Mesenchymal stem cell (in vitro differentiated cells and primary cell): ENCODE results near the gene ACSL5.
"Not testable (repeated sequence)": the region's sequence is repeated elsewhere in the genome, so short reads cannot be mapped to it uniquely, and the experiment has no call there.

Experiments
- DNase-seq: peaks from one replicate; pipeline ENCODE4 v3.0.0-alpha.2; 2013
- H2AFZ ChIP-seq: one replicate; pipeline ENCODE4 v1.6.1; 2013; ENCODE audit warnings: low read depth, mild to moderate bottlenecking, control low read depth, inconsistent platforms, low read length, moderate library complexity
- H2AK5ac ChIP-seq: 2 replicates; pipeline ENCODE4 v1.6.1; 2013; ENCODE audit warnings: low read length, moderate library complexity, mild to moderate bottlenecking, inconsistent platforms; ENCODE audit not compliant: severe bottlenecking
- H2BK120ac ChIP-seq: one replicate; pipeline ENCODE4 v1.6.1; 2013; ENCODE audit warnings: low read depth, mild to moderate bottlenecking, inconsistent platforms, low read length, moderate library complexity
- H2BK12ac ChIP-seq, 2 experiments: one replicate each; pipeline ENCODE4 v1.6.1; 2013; ENCODE audit warnings: inconsistent platforms in 2 of 2, low read length in 2 of 2, mild to moderate bottlenecking in 2 of 2, moderate library complexity in 2 of 2, control low read depth in 1 of 2
- H2BK15ac ChIP-seq: one replicate; pipeline ENCODE4 v1.6.1; 2013; ENCODE audit warnings: mild to moderate bottlenecking, low read depth, inconsistent platforms; ENCODE audit not compliant: poor library complexity, severe bottlenecking
- H2BK5ac ChIP-seq: 2 replicates; pipeline ENCODE4 v1.6.1; 2013; ENCODE audit warnings: low read depth, mild to moderate bottlenecking, low read length, control low read depth, inconsistent platforms; ENCODE audit not compliant: poor library complexity, severe bottlenecking
- H3K14ac ChIP-seq, 2 experiments: one replicate each; pipeline ENCODE4 v1.6.1; 2013; ENCODE audit warnings: inconsistent platforms in 2 of 2, low read length in 2 of 2, control low read depth in 1 of 2, mild to moderate bottlenecking in 1 of 2, moderate library complexity in 1 of 2
- H3K18ac ChIP-seq, 2 experiments: one replicate each; pipeline ENCODE4 v1.6.1; 2013; ENCODE audit warnings: inconsistent platforms in 2 of 2, low read length in 2 of 2, control low read depth in 1 of 2, low read depth in 1 of 2, mild to moderate bottlenecking in 1 of 2
- H3K23ac ChIP-seq, 2 experiments: one replicate each; pipeline ENCODE4 v1.6.1; 2013; ENCODE audit warnings: inconsistent platforms in 2 of 2, low read length in 2 of 2, mild to moderate bottlenecking in 2 of 2, moderate library complexity in 2 of 2, control low read depth in 1 of 2
- H3K27ac ChIP-seq: 2 replicates; pipeline ENCODE4 v1.5.1; 2013; ENCODE audit warnings: mild to moderate bottlenecking, moderate library complexity, low read length, control low read depth, inconsistent platforms; ENCODE audit not compliant: poor library complexity, severe bottlenecking
- H3K27me3 ChIP-seq, 2 experiments: 2 replicates each; pipeline versions ENCODE4 v1.6.1 to v1.7.0; 2013; ENCODE audit warnings: low read length in 2 of 2, mild to moderate bottlenecking in 2 of 2, moderate library complexity in 2 of 2, control low read depth in 1 of 2, inconsistent platforms in 1 of 2; ENCODE audit not compliant: control insufficient read depth in 1 of 2, insufficient read depth in 1 of 2
- H3K36me3 ChIP-seq, 2 experiments: 2 replicates each; pipeline versions ENCODE4 v1.6.1 to v1.7.0; 2013; ENCODE audit warnings: low read length in 2 of 2, control low read depth in 1 of 2, inconsistent platforms in 1 of 2, low read depth in 1 of 2, mild to moderate bottlenecking in 1 of 2; ENCODE audit not compliant: insufficient read depth in 2 of 2, control insufficient read depth in 1 of 2
- H3K4ac ChIP-seq, 2 experiments: one replicate each; pipeline ENCODE4 v1.6.1; 2013; ENCODE audit warnings: inconsistent platforms in 2 of 2, low read length in 2 of 2, mild to moderate bottlenecking in 2 of 2, moderate library complexity in 2 of 2, control low read depth in 1 of 2, low read depth in 1 of 2
- H3K4me1 ChIP-seq: 2 replicates; pipeline ENCODE4 v1.6.1; 2013; ENCODE audit warnings: low read depth, low read length, control low read depth; ENCODE audit not compliant: control insufficient read depth, insufficient read depth
- H3K4me2 ChIP-seq: 2 replicates; pipeline ENCODE4 v1.6.1; 2013; ENCODE audit warnings: low read length, mild to moderate bottlenecking, inconsistent platforms; ENCODE audit not compliant: poor library complexity, severe bottlenecking
- H3K4me3 ChIP-seq, 2 experiments: 2 replicates each; pipeline versions ENCODE4 v1.5.1 to v1.7.0; 2013; ENCODE audit warnings: low read length in 2 of 2, mild to moderate bottlenecking in 2 of 2, control low read depth in 1 of 2, low read depth in 1 of 2; ENCODE audit not compliant: insufficient read depth in 1 of 2
- H3K79me1 ChIP-seq: replicated peaks from 2 replicates; pipeline ENCODE4 v1.6.1; 2013; ENCODE audit warnings: mild to moderate bottlenecking, control low read depth, low read length, inconsistent platforms; ENCODE audit not compliant: poor library complexity, severe bottlenecking
- H3K9ac ChIP-seq: 2 replicates; pipeline ENCODE4 v1.7.0; 2013; ENCODE audit warnings: mild to moderate bottlenecking, low read length, moderate library complexity
- H3K9me3 ChIP-seq: 2 replicates; pipeline ENCODE4 v1.7.0; 2013; ENCODE audit warnings: mild to moderate bottlenecking, low read length; ENCODE audit not compliant: control insufficient read depth
- H4K8ac ChIP-seq: one replicate; pipeline ENCODE4 v1.6.1; 2013; ENCODE audit warnings: inconsistent platforms, mild to moderate bottlenecking, low read length, moderate library complexity
- H4K91ac ChIP-seq: one replicate; pipeline ENCODE4 v1.6.1; 2013; ENCODE audit warnings: mild to moderate bottlenecking, low read length, inconsistent platforms
- WGBS: methylation state at CpG from one replicate; pipeline ENCODE4 v1.1.7; 2013; ENCODE audit warnings: mixed read lengths; 5-methylcytosine and 5-hydroxymethylcytosine counted together

ACSL5 gene

DNA sequence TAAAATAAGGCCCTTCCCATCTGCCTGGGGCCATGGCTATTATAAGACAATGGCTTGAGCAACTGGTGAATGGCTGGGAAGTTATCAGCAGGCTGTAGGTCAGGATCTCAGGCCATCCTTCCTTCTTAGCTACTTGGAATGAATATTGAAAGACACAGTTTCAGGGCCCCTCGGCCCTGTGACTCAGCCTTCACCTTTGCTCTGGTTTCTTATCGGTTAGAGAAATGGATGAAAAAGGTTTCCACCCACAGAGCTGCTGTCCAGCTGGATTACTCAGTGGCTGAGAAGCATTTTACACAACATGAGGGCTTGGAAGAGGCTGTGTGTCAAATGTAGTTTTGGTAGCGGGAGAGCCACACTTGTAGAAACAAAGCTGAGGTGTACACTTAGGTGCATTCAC, 9.4 kb downstream of the ACSL5 start:
- Histone ChIP-seq H4K8ac (no peak overlapping the region), H3K4me2 (no peak overlapping the region), H3K27me3 (no peaks in the 10 kb centered on the region), H3K9me3 (no peaks in the 10 kb centered on the region), H3K4me1 (no peaks in the 10 kb centered on the region), H3K36me3 (no peaks in the 10 kb centered on the region), H2AFZ (no peak overlapping the region), H4K91ac (no peak overlapping the region), H3K79me1 (no peaks in the 10 kb centered on the region), H3K14ac (no peak overlapping the region), H3K4ac (no peak overlapping the region), H3K4me3 (peak overlapping the region in 1 of 2 experiments; percentile 5), H2BK15ac (no peak overlapping the region), H3K9ac (no peak overlapping the region), H3K18ac (no peak overlapping the region), H2BK12ac (no peak overlapping the region), H3K27ac (no peak overlapping the region), H3K23ac (no peak overlapping the region), H2AK5ac (no peak overlapping the region), H2BK5ac (no peak overlapping the region), H2BK120ac (no peak overlapping the region)
- WGBS = 20% methylated on average over 3 of the region's 3 CpGs
- DNase-seq = peak; percentile 60

DNA sequence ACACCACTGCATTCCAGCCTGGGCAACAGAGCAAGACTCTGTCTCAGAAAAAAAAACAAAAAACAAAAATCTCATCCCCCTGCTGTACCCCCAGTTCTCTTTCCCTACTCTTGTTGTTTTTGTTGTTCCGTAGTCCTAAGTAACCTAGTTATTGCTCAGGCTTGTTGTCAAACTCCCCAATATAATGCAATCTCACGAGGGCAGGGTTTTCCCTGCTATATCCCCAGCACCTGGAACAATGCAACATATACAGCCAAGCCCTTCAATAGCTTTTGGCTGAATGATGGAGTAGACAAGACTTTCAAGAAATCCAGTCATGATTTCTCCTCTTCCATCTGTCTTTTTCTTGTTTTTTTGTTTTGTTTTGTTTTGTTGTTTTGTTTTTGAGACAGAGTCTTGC, 10.2 kb downstream of the ACSL5 start:
- H2BK15ac ChIP-seq = no peak overlapping the region
- H3K4me2 ChIP-seq = no peak overlapping the region
- H2AFZ ChIP-seq = no peak overlapping the region
- no peaks in the 10 kb centered on the region for H3K27me3 ChIP-seq
- no peak for DNase-seq
- H3K18ac ChIP-seq = no peak overlapping the region
- H3K79me1 ChIP-seq = no peaks in the 10 kb centered on the region
- H2BK12ac ChIP-seq = no peak overlapping the region
- H3K9ac ChIP-seq = no peak overlapping the region
- no peaks in the 10 kb centered on the region for H3K9me3 ChIP-seq
- H3K4me1 ChIP-seq = peaks cover under 1% of the 10 kb centered on the region
- no peak overlapping the region for H2BK120ac ChIP-seq
- 90% methylated on average over 2 of the region's 2 CpGs for WGBS
- H2BK5ac ChIP-seq = no peak overlapping the region
- H3K27ac ChIP-seq = no peak overlapping the region
- no peak overlapping the region for H3K23ac ChIP-seq
- H4K8ac ChIP-seq = no peak overlapping the region
- no peaks in the 10 kb centered on the region for H3K36me3 ChIP-seq
- no peak overlapping the region for H2AK5ac ChIP-seq
- no peak overlapping the region for H4K91ac ChIP-seq
- no peak overlapping the region for H3K4ac ChIP-seq
- no peak overlapping the region for H3K14ac ChIP-seq
- H3K4me3 ChIP-seq = no peak overlapping the region

DNA sequence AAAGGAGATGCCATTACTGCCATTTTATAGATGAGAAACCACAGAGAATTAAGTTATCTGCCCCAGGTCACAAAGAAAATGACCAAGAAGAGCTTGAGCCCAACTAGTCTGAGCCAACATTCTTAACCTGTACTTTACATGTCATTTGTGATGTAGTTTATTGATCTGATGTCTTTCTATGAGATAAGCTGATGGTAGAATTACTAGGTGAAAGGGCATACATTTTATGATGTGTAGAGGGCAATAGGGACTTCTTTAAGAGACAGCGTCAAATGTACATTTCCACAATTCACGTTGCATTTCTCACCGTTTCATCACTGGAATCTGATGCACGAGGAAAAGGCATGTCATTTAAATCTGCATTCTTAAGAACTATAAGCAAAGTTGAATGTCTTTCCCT, 11.3 kb downstream of the ACSL5 start:
- no peak overlapping the region for H3K14ac ChIP-seq
- H4K91ac ChIP-seq = no peak overlapping the region
- 93% methylated on average over 4 of the region's 4 CpGs for WGBS
- H3K4me2 ChIP-seq = no peak overlapping the region
- H2AFZ ChIP-seq = no peak overlapping the region
- no peak overlapping the region for H2BK5ac ChIP-seq
- H3K27me3 ChIP-seq = no peaks in the 10 kb centered on the region
- no peak overlapping the region for H2AK5ac ChIP-seq
- H3K27ac ChIP-seq = no peak overlapping the region
- H2BK120ac ChIP-seq = no peak overlapping the region
- H3K18ac ChIP-seq = no peak overlapping the region
- H3K23ac ChIP-seq = no peak overlapping the region
- H3K79me1 ChIP-seq = no peaks in the 10 kb centered on the region
- H3K9me3 ChIP-seq = no peaks in the 10 kb centered on the region
- H3K4ac ChIP-seq = no peak overlapping the region
- H3K36me3 ChIP-seq = no peaks in the 10 kb centered on the region
- H2BK12ac ChIP-seq = no peak overlapping the region
- no peak for DNase-seq
- H3K4me3 ChIP-seq = no peak overlapping the region
- H3K9ac ChIP-seq = no peak overlapping the region
- H4K8ac ChIP-seq = no peak overlapping the region
- H2BK15ac ChIP-seq = no peak overlapping the region
- peaks cover 3% of the 10 kb centered on the region for H3K4me1 ChIP-seq

DNA sequence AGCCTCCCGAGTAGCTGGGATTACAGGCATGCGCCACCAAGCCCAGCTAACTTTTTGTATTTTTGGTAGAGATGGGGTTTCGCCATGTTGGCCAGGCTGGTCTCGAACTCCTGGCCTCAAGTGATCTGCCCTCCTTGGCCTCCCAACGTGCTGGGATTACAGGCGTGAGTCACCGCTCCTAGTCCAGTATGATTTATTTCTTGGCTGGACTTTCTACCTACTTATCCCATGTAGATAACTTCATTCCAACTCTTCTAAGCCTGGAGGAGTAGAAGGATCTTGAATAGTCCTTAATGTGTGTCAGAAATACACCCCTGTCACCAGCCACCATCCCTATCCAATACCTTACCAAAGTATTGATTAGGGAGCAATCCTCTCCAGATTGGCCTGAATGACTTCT, 14.1 kb downstream of the ACSL5 start:
- H3K9me3 ChIP-seq, H2BK5ac ChIP-seq, H2AFZ ChIP-seq, H3K27me3 ChIP-seq, H3K14ac ChIP-seq, H3K79me1 ChIP-seq, H3K4ac ChIP-seq, DNase-seq, H3K18ac ChIP-seq, H2BK12ac ChIP-seq, H3K36me3 ChIP-seq, H3K4me2 ChIP-seq, H3K4me3 ChIP-seq, H3K4me1 ChIP-seq, H3K27ac ChIP-seq, H4K91ac ChIP-seq, H4K8ac ChIP-seq, H2BK120ac ChIP-seq, H3K9ac ChIP-seq, H3K23ac ChIP-seq, H2AK5ac ChIP-seq, H2BK15ac ChIP-seq: not testable (repeated sequence)
- WGBS = 88% methylated on average over 7 of the region's 7 CpGs
